HG03565 (cell line): ENCODE measurements around the gene NINJ1.
A peak's percentile ranks its signal among the peaks of the same experiment; 100 is the strongest.

Experiments
- ATAC-seq: cut with Tn5 transposase; IDR thresholded peaks from one replicate; pipeline ENCODE4 v1.9.1; 2021; ENCODE audit warnings: mild to moderate bottlenecking, moderate library complexity; ENCODE audit not compliant: unreplicated experiment

The NINJ1 gene

GRCh38 chr9:93133681-93134014 is 403 bp downstream of the NINJ1 start:
- peak; percentile 0 for ATAC-seq

- ATAC-seq: peak; percentile 23
Observed at GRCh38 chr9:93132946-93133680, 938 bp downstream of the NINJ1 start.

- ATAC-seq: no peak
Observed at GRCh38 chr9:93132287-93132927, 1.6 kb downstream of the NINJ1 start.

GRCh38 chr9:93131599-93132286 is 2.3 kb downstream of the NINJ1 start:
- ATAC-seq: no peak

- ATAC-seq: no peak
Observed at GRCh38 chr9:93130861-93131481, 3.1 kb downstream of the NINJ1 start.

GRCh38 chr9:93129691-93130500 is 4.2 kb downstream of the NINJ1 start:
- no peak for ATAC-seq

- no peak for ATAC-seq
Observed at GRCh38 chr9:93129286-93129685, 4.8 kb downstream of the NINJ1 start.

GRCh38 chr9:93128715-93129224 is 5.3 kb downstream of the NINJ1 start:
- ATAC-seq: no peak

- no peak for ATAC-seq
Observed at GRCh38 chr9:93128011-93128714, 5.9 kb downstream of the NINJ1 start.

GRCh38 chr9:93127395-93127911 is 6.6 kb downstream of the NINJ1 start:
- ATAC-seq: no peak

- ATAC-seq: no peak
Observed at GRCh38 chr9:93126825-93127368, 7.2 kb downstream of the NINJ1 start.

- ATAC-seq: no peak
Observed at GRCh38 chr9:93126151-93126781, 7.8 kb downstream of the NINJ1 start.

GRCh38 chr9:93125331-93125894 is 8.6 kb downstream of the NINJ1 start:
- ATAC-seq: no peak

- no peak for ATAC-seq
Observed at GRCh38 chr9:93124793-93125192, 9.3 kb downstream of the NINJ1 start.

- ATAC-seq: no peak
Observed at GRCh38 chr9:93123561-93124283, 10.3 kb downstream of the NINJ1 start.

GRCh38 chr9:93122721-93123221 is 11.3 kb downstream of the NINJ1 start:
- no peak for ATAC-seq

- ATAC-seq: no peak
Observed at GRCh38 chr9:93121316-93122241, 12.5 kb downstream of the NINJ1 start.
